Stomach smooth muscle (tissue), 2 donors: ENCODE data around the gene MSGN1.

Experiments used
- H3K27ac ChIP-seq: one replicate; pipeline ENCODE4 v1.7.0; 2013; ENCODE audit warnings: mild to moderate bottlenecking, low read length, inconsistent platforms
- H3K27me3 ChIP-seq, 2 donors: one replicate each; pipeline ENCODE4 v1.7.0; 2013; ENCODE audit warnings: low read length in 2 of 2; ENCODE audit not compliant: insufficient read depth in 2 of 2, control insufficient read depth in 1 of 2
- H3K36me3 ChIP-seq, 2 donors: one replicate each; pipeline ENCODE4 v1.7.0; 2013; ENCODE audit warnings: low read length in 2 of 2; ENCODE audit not compliant: control insufficient read depth in 2 of 2, insufficient read depth in 2 of 2
- H3K4me1 ChIP-seq: one replicate; pipeline ENCODE4 v1.7.0; 2013; ENCODE audit warnings: low read length; ENCODE audit not compliant: control insufficient read depth, insufficient read depth
- H3K4me3 ChIP-seq, 2 donors: one replicate each; pipeline ENCODE4 v1.7.0; 2013; ENCODE audit warnings: low read length in 2 of 2
- H3K9ac ChIP-seq, 2 donors: one replicate each; pipeline ENCODE4 v1.7.0; 2013; ENCODE audit warnings: low read length in 2 of 2, mild to moderate bottlenecking in 1 of 2
- H3K9me3 ChIP-seq, 2 donors: one replicate each; pipeline ENCODE4 v1.7.0; 2013; ENCODE audit warnings: low read length in 2 of 2; ENCODE audit not compliant: control insufficient read depth in 2 of 2
- donor health status: healthy.
- donor health status: Pancreatic carcinoma.

MSGN1 gene, protein sequence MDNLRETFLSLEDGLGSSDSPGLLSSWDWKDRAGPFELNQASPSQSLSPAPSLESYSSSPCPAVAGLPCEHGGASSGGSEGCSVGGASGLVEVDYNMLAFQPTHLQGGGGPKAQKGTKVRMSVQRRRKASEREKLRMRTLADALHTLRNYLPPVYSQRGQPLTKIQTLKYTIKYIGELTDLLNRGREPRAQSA

DNA sequence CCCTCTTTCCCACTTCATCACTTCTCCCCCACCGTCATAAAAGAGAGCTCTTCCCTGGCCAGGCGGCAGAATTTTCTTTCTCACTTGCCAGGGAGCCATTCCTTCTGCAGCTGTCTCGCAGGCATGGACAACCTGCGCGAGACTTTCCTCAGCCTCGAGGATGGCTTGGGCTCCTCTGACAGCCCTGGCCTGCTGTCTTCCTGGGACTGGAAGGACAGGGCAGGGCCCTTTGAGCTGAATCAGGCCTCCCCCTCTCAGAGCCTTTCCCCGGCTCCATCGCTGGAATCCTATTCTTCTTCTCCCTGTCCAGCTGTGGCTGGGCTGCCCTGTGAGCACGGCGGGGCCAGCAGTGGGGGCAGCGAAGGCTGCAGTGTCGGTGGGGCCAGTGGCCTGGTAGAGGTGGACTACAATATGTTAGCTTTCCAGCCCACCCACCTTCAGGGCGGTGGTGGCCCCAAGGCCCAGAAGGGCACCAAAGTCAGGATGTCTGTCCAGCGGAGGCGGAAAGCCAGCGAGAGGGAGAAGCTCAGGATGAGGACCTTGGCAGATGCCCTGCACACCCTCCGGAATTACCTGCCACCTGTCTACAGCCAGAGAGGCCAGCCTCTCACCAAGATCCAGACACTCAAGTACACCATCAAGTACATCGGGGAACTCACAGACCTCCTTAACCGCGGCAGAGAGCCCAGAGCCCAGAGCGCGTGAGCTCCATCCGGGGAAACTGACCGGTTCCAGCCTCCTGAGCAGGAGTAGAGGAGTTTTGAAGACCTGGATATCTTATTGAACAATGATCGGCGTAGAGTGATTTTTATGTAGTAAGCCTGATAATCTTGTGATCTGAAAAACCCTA, at the start of gene MSGN1:
Gene MSGN1, plus strand, starts transcription at position 65 of the 850 bp plus-strand sequence. Its CDS starts 59 bp downstream, at position 124.
- no peaks in the 10 kb centered on the region for H3K9me3 ChIP-seq
- no peak within 1 kb of the TSS for H3K27ac ChIP-seq
- peaks cover 6% of the 10 kb centered on the region for H3K4me1 ChIP-seq
- H3K36me3 ChIP-seq = no peaks in the 10 kb centered on the region
- H3K27me3 ChIP-seq = no peaks in the 10 kb centered on the region
- no peak within 1 kb of the TSS for H3K9ac ChIP-seq
- no peak within 1 kb of the TSS for H3K4me3 ChIP-seq

DNA sequence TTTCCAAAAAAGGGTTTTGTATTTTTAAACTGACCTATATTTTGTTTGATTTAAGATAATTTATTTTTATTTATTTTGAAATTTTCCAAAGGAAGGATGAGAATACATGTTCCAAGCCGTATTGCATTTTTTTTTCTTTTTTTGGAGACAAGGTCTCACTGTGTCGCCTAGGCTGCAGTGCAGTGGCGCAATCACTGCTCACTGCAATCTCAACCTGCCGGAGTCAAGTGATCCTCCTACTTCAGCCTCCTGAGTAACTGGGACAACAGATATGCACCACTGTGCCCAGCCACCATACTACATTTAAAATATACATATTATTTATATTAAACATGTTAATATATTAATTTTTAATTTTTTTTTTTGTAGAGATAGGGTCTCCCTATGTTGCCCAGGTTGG, 47.4 kb upstream of the MSGN1 start:
- H3K4me3 ChIP-seq = no peak overlapping the region
- no peak overlapping the region for H3K9ac ChIP-seq
- H3K27ac ChIP-seq = no peak overlapping the region
- H3K36me3 ChIP-seq = no peaks in the 10 kb centered on the region
- H3K9me3 ChIP-seq = no peaks in the 10 kb centered on the region
- H3K4me1 ChIP-seq = no peaks in the 10 kb centered on the region
- no peaks in the 10 kb centered on the region for H3K27me3 ChIP-seq

DNA sequence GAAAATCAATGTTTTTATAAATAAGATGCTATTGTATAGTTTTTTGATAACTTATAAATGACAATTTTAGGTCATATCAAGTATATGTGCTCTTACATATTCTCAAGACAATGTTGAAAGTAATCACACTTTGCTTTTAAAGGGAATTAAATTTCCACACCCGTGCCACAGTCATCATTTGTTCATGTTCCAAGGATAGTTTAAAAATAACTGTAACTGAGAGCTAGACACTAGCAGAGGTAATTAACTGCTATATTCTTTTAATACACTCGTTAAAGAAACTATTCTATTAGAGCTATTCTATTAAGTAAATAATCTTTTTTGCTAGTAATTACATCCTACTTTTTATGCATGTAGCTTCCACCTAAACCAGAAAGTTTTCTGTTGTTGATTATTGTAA, 44.3 kb upstream of the MSGN1 start:
- Histone ChIP-seq H3K27ac (no peak overlapping the region), H3K36me3 (no peaks in the 10 kb centered on the region), H3K9ac (no peak overlapping the region), H3K4me3 (no peak overlapping the region), H3K9me3 (no peaks in the 10 kb centered on the region), H3K27me3 (no peaks in the 10 kb centered on the region), H3K4me1 (no peaks in the 10 kb centered on the region)

DNA sequence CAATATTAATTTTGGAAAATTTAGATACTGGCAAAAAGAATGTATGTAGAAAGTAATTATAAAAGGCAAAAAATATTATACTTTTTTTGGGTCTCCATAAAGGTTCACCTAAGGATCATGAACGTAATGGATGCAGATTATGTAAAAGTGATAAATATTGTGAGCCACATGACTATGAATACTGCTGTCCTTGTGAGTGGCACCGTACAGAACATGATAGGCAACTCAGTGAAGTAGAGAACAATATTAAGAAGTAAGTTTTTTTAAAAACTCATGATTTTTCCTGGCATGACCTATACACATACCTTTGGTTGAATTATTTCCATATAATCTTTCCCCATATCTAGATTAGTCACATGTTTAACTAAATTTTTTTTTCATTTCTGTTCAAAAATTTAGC, 43.7 kb upstream of the MSGN1 start:
- Histone ChIP-seq H3K27me3 (no peaks in the 10 kb centered on the region), H3K9me3 (no peaks in the 10 kb centered on the region), H3K4me3 (no peak overlapping the region), H3K36me3 (no peaks in the 10 kb centered on the region), H3K27ac (no peak overlapping the region), H3K4me1 (no peaks in the 10 kb centered on the region), H3K9ac (no peak overlapping the region)

DNA sequence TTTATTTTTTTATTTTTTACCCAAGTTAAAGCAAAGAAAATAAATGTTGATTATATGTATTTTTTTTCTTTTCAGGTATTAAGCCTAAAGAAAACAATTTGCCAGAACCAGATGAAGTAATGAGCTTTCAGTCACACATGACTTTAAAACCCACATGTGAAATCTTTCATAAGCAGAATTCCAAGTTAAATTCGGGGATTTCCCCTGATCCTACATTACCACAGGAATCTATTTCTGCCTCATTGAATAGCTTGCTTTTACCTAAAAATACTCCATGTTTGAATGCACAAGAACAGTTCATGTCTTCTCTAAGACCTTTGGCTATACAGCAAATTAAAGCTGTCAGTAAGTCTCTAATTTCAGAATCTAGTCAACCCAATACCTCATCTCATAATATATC, 35.7 kb upstream of the MSGN1 start:
- no peaks in the 10 kb centered on the region for H3K9me3 ChIP-seq
- H3K4me3 ChIP-seq = no peak overlapping the region
- H3K27me3 ChIP-seq = no peaks in the 10 kb centered on the region
- H3K36me3 ChIP-seq = no peaks in the 10 kb centered on the region
- no peak overlapping the region for H3K9ac ChIP-seq
- H3K27ac ChIP-seq = no peak overlapping the region
- no peaks in the 10 kb centered on the region for H3K4me1 ChIP-seq

DNA sequence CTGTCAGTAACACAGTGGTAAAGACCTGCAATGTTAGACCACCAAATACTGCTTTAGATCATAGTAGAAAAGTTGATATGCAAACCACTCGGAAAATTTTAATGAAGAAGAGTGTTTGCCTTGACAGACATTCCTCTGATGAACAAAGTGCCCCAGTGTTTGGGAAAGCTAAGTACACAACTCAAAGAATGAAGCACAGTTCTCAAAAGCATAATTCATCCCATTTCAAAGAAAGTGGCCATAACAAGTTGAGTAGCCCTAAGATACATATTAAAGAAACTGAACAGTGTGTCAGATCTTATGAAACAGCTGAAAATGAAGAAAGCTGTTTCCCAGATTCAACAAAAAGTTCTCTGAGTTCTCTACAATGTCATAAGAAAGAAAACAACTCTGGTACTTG, 34.8 kb upstream of the MSGN1 start:
- no peak overlapping the region for H3K9ac ChIP-seq
- H3K4me1 ChIP-seq = no peaks in the 10 kb centered on the region
- no peak overlapping the region for H3K4me3 ChIP-seq
- H3K36me3 ChIP-seq = no peaks in the 10 kb centered on the region
- H3K9me3 ChIP-seq = no peaks in the 10 kb centered on the region
- H3K27me3 ChIP-seq = no peaks in the 10 kb centered on the region
- H3K27ac ChIP-seq = no peak overlapping the region

DNA sequence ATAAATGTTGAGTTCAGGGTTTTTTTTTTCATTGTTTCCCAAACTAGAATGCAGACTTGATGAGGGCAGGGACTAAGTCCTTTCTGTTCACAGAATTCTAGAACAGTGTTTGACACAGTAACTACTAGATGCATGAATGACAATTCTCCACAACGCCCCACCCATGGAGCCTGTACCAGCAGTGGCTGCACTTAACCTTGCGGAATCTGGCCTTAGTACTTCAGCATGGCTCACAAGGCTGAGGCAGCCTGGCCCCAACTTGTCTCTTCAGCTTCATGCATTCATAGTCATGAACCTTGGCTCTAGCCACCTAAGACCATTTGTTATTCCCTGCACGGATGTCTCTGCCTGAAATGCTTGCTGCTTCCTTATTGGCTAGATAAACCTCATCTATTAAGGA, 29.5 kb upstream of the MSGN1 start:
- Histone ChIP-seq H3K4me3 (no peak overlapping the region), H3K27ac (no peak overlapping the region), H3K4me1 (peaks cover under 1% of the 10 kb centered on the region), H3K36me3 (no peaks in the 10 kb centered on the region), H3K9ac (no peak overlapping the region), H3K27me3 (no peaks in the 10 kb centered on the region), H3K9me3 (no peaks in the 10 kb centered on the region)

DNA sequence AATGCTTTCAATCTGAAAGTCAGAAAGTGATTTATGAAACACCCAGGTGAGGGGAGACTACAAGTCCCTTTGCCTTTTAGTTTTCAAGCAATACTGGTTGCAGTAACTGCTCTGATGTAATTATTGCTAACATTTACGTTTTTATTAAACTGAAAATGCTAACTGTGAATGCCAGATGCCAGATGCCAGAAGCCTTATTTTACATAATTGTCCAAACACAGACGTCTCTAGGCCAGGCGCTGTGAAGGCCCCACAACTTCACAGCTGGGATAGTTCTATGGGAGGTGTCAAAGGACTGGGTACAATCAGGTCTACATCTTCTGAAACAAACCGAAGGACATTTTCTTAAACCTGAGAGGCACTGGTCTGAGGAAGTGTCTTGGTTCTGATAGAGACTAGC, 27.5 kb upstream of the MSGN1 start:
- Histone ChIP-seq H3K4me3 (no peak overlapping the region), H3K9ac (no peak overlapping the region), H3K36me3 (no peaks in the 10 kb centered on the region), H3K27me3 (no peaks in the 10 kb centered on the region), H3K9me3 (no peaks in the 10 kb centered on the region), H3K4me1 (peaks cover 5% of the 10 kb centered on the region), H3K27ac (no peak overlapping the region)

DNA sequence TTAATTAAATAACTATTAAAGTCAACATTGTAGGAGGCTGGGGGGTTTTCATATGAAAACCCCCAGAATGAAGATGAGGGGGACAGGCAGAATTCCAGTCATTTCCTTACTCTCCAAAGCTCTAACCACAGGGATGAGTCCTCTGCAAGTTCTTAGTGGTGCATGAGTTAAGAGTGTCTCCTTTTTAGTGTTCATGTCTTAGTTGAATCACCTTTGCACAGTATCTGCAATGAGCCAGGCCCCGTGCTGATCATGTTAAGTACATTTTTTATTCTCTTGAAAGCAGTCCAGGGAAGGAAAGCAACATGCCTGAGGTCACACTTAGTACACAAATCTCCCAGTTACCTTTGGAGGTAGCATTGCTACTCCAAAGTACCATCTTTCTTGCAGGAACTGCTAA, 25.7 kb upstream of the MSGN1 start:
- Histone ChIP-seq H3K36me3 (no peaks in the 10 kb centered on the region), H3K9me3 (no peaks in the 10 kb centered on the region), H3K4me3 (no peak overlapping the region), H3K9ac (no peak overlapping the region), H3K4me1 (peaks cover 5% of the 10 kb centered on the region), H3K27ac (no peak overlapping the region), H3K27me3 (no peaks in the 10 kb centered on the region)

DNA sequence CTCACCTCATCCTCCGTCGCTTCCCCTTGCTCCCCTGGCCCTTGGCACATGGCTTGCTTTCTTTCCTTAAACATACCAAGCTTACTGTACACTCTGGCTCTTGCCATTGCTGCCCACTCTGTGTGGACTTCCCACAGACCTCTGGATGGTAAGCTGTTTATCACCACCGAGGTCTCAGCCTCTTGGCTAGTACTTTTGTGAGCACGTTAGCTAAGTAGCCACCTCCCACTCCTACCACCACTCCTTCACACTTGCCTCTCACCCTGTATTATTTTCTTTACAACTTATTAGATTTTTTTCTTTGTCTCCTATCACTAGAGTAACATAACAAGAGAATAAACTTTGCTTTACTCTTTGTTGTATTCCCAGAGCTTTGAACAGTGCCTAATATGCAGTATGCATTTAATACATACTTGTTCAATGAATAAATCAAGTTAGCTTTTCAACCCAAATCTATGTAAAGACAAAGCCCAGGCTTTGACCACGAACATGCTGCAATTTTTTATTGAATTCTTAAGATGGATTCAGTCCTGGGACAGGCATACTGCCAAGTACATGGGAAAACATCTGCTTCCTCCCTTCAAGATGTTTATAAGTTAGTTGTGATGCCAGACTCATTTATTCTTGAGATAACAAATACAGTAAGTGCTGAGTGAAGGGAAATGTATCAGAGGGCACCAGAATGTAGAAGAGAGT, 25.0 kb upstream of the MSGN1 start:
- Histone ChIP-seq H3K9ac (no peak overlapping the region), H3K4me3 (no peak overlapping the region), H3K36me3 (no peaks in the 10 kb centered on the region), H3K27me3 (no peaks in the 10 kb centered on the region), H3K9me3 (no peaks in the 10 kb centered on the region), H3K27ac (no peak overlapping the region), H3K4me1 (peaks cover 5% of the 10 kb centered on the region)

DNA sequence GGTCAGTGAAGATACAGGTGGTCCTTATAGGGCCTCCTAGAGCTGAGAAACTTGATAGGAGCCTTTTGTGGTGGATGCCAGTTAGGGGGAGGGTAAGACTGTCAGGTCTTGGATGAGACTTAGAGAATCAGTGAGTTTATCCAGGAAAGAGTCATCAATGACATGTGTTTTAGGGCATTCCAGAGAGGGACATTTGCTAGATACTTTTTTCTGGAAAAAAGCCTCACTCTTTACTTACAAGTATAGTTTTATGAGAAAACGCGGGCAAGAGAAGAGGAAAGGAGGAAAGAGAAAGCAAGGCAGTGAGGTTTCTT, 24.5 kb upstream of the MSGN1 start:
- no peak overlapping the region for H3K9ac ChIP-seq
- no peaks in the 10 kb centered on the region for H3K27me3 ChIP-seq
- H3K4me1 ChIP-seq = peaks cover 5% of the 10 kb centered on the region
- no peak overlapping the region for H3K27ac ChIP-seq
- no peak overlapping the region for H3K4me3 ChIP-seq
- no peaks in the 10 kb centered on the region for H3K9me3 ChIP-seq
- H3K36me3 ChIP-seq = no peaks in the 10 kb centered on the region
